Effector memory CD8-positive, alpha-beta T cell (primary cell): ENCODE results near the gene PKP2.
"Not testable (repeated sequence)": the region's sequence is repeated elsewhere in the genome, so short reads cannot be mapped to it uniquely, and the experiment has no call there.

Source experiments
- ATAC-seq: fragments of 150-1000 bp; cut with Tn5 transposase; replicated peaks from 2 replicates; pipeline ENCODE4 v1.10.0; 2021; ENCODE audit warnings: mild to moderate bottlenecking, moderate library complexity
- DNase-seq, 3 experiments: peaks; one replicate each; pipeline ENCODE4 v3.0.0; 2021
- H3K27ac Mint-ChIP-seq, 2 donors: one replicate each; pipeline ENCODE4 v1.8.0; 2022; ENCODE audit warnings: mild to moderate bottlenecking in 2 of 2, mixed read lengths in 2 of 2, moderate library complexity in 2 of 2
- H3K27me3 Mint-ChIP-seq, 2 donors: one replicate each; pipeline ENCODE4 v1.8.0; 2022; ENCODE audit warnings: mixed read lengths in 2 of 2
- H3K36me3 Mint-ChIP-seq: one replicate; pipeline ENCODE4 v1.8.0; 2022; ENCODE audit warnings: mild to moderate bottlenecking, moderate library complexity, mixed read lengths; ENCODE audit not compliant: insufficient read depth
- H3K4me1 Mint-ChIP-seq, 2 donors: one replicate each; pipeline ENCODE4 v1.8.0; 2022; ENCODE audit warnings: low read depth in 2 of 2, mixed read lengths in 2 of 2
- H3K4me3 Mint-ChIP-seq, 2 donors: one replicate each; pipeline ENCODE4 v1.8.0; 2022; ENCODE audit warnings: mild to moderate bottlenecking in 2 of 2, mixed read lengths in 2 of 2, moderate library complexity in 2 of 2
- H3K9me3 Mint-ChIP-seq, 2 donors: one replicate each; pipeline ENCODE4 v1.8.0; 2022; ENCODE audit warnings: mixed read lengths in 2 of 2

The PKP2 gene

DNA sequence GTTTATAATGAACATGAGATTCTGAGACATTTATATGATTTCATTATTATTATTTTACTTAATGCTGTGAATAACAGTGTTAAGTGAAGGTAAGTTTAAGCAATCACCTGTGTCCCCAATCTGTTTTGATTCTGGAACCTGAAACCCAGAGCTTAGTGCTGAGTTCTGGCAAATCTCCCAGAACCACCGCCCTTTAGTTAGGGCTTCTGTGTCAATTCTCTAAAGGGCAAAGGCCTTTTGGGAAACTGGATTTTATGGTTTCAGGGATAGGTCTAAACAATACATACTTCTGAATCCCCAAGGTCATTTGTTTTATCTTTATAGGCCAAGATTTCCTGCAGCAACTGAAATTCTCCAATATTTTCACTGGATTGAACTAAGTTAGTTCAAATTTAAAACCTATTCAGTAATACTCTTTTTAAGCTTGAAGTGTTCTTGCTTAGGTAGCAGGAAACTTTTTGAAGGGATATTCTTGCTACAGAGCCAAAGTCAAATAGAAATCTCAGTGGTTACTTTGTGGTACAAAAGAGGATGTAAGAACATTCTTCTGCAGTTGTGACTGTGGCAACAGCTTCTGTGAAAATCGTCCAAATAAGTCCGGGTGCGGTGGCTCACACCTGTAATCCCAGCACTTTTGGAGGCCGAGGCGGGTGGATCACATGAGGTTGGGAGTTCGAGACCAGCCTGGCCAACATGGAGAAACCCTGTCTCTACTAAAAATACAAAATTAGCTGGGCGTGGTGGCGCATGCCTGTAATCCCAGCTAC lies 10.0 kb upstream of the PKP2 start:
- Mint-ChIP-seq H3K27me3 (peaks cover 0 to 6% of the 10 kb centered on the region in 2 donors), H3K4me3 (no peak overlapping the region), H3K36me3 (no peaks in the 10 kb centered on the region), H3K4me1 (no peaks in the 10 kb centered on the region), H3K27ac (no peak overlapping the region), H3K9me3 (peaks cover 0 to 2% of the 10 kb centered on the region in 2 donors)
- no peak for DNase-seq
- no peak for ATAC-seq

DNA sequence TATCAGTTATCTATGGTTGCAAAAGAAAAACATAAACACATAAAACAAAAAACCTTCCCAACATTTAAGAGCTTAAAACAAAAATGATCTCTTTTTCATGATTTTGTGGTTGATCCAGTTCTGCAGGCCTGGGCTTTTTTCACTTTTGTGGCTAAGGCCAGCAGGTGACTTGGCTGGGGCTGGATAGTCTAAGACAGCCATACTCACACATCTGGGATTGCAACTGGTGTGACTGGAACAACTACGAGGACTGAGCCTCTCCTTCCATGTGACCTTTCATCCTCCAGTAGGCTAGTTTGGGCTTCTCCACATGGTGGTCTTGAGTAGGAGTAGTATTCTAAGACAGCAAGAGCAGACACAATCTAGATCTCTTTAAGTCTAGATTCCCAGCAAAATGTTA lies 7.2 kb upstream of the PKP2 start:
- Mint-ChIP-seq H3K27me3 (peaks cover 6 to 17% of the 10 kb centered on the region in 2 donors), H3K4me3 (no peak overlapping the region), H3K9me3 (peaks cover 0 to 2% of the 10 kb centered on the region in 2 donors), H3K27ac (no peak overlapping the region), H3K4me1 (no peaks in the 10 kb centered on the region), H3K36me3 (no peaks in the 10 kb centered on the region)
- no peak for ATAC-seq
- DNase-seq = no peak

DNA sequence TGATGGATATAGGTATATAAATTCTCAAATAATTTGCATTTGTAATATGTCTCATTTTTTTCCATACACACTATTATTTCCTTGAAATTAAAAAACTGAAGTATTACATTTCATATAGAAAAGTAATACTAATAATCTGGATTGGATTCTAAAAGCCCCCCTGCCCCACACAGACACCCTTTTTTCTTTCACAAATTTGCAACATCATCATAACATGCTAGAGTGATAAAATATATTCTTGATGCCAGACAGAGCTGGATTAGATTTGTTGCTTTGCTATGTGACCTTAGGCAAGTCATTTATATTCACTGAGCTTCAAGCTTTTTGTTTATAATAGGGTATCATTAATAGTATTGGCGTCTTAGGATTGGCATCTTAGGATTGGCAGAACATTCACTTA lies 6.7 kb upstream of the PKP2 start:
- peaks cover 0 to 2% of the 10 kb centered on the region in 2 donors for H3K9me3 Mint-ChIP-seq
- peaks cover 6 to 21% of the 10 kb centered on the region in 2 donors for H3K27me3 Mint-ChIP-seq
- no peaks in the 10 kb centered on the region for H3K36me3 Mint-ChIP-seq
- no peak overlapping the region for H3K27ac Mint-ChIP-seq
- no peaks in the 10 kb centered on the region for H3K4me1 Mint-ChIP-seq
- no peak for ATAC-seq
- H3K4me3 Mint-ChIP-seq = no peak overlapping the region
- no peak for DNase-seq

DNA sequence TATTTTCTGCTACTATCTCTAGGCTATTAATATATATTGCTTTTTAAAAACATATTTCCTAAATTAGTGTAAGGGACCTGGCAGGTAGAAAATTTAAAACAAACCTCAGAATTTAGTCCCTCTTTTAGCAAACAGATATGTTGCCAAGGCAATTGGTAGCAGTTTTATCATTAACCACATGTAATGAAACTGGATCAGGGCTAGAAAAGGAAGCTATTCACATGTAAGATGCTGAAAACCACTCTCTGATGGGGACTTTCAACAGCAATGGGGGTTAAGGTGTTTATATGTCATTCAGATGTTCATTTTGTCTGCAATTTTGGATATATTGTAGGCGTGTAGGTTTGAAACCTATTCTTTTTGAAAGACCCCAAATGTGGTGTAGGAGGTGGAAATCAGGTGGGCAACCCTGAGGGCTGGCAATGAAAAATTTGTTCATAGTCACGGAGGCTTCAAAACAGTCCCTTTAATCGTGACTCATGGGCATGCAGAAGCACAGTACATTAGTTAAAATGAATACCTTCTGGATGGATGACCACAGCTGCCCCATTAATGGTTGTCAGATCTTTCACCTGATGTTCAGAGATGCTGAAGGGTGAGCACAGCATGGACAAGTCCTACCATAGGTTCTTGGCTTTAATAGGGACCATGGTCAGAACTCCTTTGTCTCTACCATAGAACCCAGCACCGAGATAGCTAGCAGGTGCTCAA lies 5.9 kb upstream of the PKP2 start:
- peaks cover 7 to 30% of the 10 kb centered on the region in 2 donors for H3K27me3 Mint-ChIP-seq
- no peak overlapping the region for H3K4me3 Mint-ChIP-seq
- H3K9me3 Mint-ChIP-seq = peaks cover 0 to 2% of the 10 kb centered on the region in 2 donors
- no peak for DNase-seq
- no peaks in the 10 kb centered on the region for H3K36me3 Mint-ChIP-seq
- H3K4me1 Mint-ChIP-seq = no peaks in the 10 kb centered on the region
- no peak for ATAC-seq
- H3K27ac Mint-ChIP-seq = no peak overlapping the region

DNA sequence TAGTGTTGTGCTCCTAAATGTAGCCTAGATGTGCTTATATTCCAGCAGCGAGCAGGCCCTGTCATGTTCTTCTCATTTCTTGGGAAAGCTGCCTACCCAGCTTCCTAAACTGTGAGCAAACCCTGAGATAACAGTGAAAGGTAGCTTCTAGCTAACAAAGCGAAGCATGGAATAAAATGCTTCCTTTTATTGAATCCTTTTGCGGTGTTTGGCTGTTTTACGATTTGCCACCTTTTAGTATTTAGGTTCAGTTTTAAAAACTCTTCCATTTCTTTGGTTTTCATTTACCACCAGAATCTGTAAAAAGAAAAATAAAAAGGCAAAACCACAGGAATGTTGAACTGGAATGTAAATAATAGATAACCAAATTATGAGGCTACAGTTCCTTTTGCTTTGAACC lies 5.0 kb upstream of the PKP2 start:
- DNase-seq (no peak), ATAC-seq (no peak)
- Mint-ChIP-seq H3K27ac (no peak overlapping the region), H3K36me3 (no peaks in the 10 kb centered on the region), H3K27me3 (peaks cover 10 to 36% of the 10 kb centered on the region in 2 donors), H3K4me3 (no peak overlapping the region), H3K4me1 (peaks cover 0 to 2% of the 10 kb centered on the region in 2 donors), H3K9me3 (peaks cover 0 to 2% of the 10 kb centered on the region in 2 donors)

DNA sequence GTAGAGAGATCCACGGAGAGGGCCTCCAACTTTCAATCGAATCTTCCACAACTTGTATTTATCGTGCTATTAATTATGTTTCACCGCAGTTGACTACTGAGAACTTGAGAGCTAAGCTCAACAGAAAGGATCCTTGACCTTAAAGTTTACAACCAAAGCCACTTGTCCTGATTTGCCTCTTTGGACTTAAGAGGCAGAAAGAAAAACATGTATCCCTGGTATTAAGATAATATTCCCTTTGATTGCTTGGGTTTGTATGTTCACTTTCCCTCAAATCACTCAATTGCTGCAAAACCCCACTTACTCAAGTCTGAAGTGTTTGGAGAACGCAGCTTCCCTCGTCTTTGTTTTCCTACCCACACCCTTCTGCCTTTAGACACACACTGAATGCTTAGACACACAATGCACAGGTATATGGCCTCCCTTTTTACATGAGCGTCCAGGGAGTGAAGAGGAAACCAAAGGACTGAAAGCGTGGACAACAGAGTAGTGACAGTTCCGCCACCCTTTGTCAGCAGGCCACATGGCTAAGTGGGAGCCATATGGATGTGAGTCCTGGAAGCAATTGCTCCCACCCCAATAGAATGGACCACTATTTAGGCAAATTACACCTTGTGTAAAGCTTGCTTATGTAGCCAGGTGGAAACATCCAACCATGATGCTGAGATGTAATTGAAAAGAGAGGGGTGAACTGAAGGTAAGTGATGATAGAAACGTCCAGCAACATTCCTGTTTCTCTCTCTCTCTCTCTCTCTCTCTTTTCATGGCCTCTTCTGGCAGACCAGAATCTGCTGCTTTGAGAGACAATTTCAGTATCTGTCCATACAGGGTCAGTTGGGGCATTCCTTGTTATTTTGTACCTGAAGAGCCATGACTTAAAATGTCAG lies 1.4 kb upstream of the PKP2 start:
- no peak for ATAC-seq
- Mint-ChIP-seq H3K27ac (no peak overlapping the region), H3K4me1 (peaks cover 7 to 13% of the 10 kb centered on the region in 2 donors)

DNA sequence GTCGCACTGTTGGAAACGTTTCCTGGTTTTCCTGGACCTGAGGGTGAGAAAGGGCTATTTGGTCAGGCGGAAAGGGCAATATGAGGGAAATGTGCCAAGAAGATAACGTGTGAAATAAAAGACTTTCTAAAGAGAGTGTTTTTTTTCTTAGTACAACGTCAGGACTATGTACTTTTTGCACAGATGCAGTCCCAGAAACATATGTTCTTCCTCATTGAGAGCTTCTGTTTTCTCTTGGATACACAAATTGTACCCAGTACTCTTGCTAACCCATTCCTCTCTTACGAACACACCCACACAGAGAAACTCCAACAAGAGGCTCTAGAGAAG lies 669 bp upstream of the PKP2 start:
- Mint-ChIP-seq H3K27ac (no peak overlapping the region), H3K36me3 (no peaks in the 10 kb centered on the region), H3K9me3 (no peaks in the 10 kb centered on the region), H3K4me1 (peaks cover 7 to 13% of the 10 kb centered on the region in 2 donors), H3K4me3 (peak overlapping the region; percentile 47 to 53), H3K27me3 (peaks cover 39 to 72% of the 10 kb centered on the region in 2 donors)
- ATAC-seq (no peak), DNase-seq (no peak)

More for the DNA sequence above, 1.4 kb upstream of the PKP2 start:
- DNase-seq = no peak
- H3K36me3 Mint-ChIP-seq = no peaks in the 10 kb centered on the region
- peaks cover 37 to 69% of the 10 kb centered on the region in 2 donors for H3K27me3 Mint-ChIP-seq
- H3K4me3 Mint-ChIP-seq = peak overlapping the region; percentile 47 to 53
- H3K9me3 Mint-ChIP-seq = no peaks in the 10 kb centered on the region

DNA sequence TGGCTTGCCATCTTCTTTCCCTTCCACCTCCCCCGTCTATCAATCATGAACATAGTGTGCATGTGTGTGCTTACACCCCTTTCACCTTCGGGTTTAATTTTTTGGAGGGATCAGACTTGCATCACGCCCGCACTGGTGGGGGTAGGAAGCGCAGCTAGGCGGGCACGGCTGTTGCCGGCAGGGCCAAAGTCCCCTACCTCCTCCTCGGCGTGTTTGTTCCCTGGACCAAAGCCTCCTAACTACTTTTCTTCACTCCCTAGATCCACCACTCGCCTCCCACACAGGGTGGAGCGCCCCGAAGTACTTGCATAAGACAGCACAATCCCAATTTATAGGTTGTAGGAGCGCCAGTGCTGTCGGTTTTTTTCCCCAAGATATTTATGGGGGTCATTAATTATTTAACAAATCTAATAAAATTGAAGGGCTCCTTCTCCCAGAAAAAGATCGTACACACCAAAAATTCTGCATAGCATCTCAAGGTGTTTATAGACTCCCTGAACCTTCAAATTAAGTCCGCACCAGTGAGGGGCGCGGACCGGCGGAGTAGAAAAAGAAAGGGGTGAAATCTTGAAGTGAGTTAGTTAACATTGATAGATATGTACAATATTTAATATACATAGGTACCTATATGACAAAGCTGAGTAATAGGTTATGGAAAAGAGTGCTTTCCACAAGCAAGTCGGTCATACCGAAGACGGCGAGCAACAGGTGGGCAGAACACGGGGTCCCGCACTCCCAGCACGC lies 717 bp downstream of the PKP2 start:
- Mint-ChIP-seq H3K27ac (no peak overlapping the region), H3K4me3 (peak overlapping the region; percentile 78 to 79), H3K27me3 (peaks cover 46 to 79% of the 10 kb centered on the region in 2 donors), H3K9me3 (no peaks in the 10 kb centered on the region), H3K4me1 (peaks cover 7 to 13% of the 10 kb centered on the region in 2 donors), H3K36me3 (no peaks in the 10 kb centered on the region)
- no peak for DNase-seq
- ATAC-seq = no peak

DNA sequence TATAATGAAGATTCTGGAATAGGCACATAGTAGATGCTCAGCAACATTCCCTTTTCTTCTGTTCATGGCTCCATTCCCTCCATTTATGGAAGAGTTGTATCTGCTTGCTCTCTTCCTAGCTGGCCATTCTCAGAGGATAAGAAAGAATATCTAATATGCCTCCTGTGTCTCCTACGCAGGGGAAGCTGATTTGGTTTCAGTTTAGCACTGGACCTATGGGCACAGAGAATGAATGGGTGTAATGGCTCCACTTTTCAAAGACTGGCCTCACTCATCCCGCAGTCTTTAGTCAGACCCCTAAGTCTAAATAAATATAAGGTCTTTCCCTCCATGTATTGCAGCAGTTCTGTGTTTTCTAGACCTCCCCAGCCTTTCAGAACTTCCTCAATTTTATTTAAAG lies 2.0 kb downstream of the PKP2 start:
- DNase-seq = no peak
- Mint-ChIP-seq H3K9me3 (no peaks in the 10 kb centered on the region), H3K36me3 (no peaks in the 10 kb centered on the region), H3K27me3 (peaks cover 46 to 72% of the 10 kb centered on the region in 2 donors), H3K4me3 (no peak overlapping the region), H3K27ac (no peak overlapping the region), H3K4me1 (peaks cover 7 to 13% of the 10 kb centered on the region in 2 donors)
- no peak for ATAC-seq

DNA sequence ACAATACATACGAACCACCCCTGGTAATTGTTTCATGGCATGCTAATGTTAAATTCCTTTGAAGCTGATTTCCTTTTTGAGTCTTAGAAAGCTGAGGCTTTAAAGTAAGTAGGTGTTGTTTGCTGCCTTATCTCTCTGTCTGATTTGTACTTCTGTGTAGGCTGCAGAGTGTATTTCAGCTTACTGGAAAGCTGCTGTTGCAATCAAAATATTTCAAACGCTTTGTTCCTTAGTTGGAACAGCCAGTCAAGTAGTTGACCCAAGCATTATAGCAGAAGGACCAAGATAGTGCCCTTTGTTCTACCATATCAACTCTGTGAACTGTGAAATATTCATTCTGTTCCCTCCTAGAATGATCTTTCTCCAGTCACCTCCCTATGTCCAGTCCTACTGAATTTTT lies 3.1 kb downstream of the PKP2 start:
- ATAC-seq (no peak), DNase-seq (no peak)
- H3K4me1 Mint-ChIP-seq = peaks cover 7 to 13% of the 10 kb centered on the region in 2 donors
- no peak overlapping the region for H3K4me3 Mint-ChIP-seq
- H3K9me3 Mint-ChIP-seq = no peaks in the 10 kb centered on the region
- no peaks in the 10 kb centered on the region for H3K36me3 Mint-ChIP-seq
- no peak overlapping the region for H3K27ac Mint-ChIP-seq
- H3K27me3 Mint-ChIP-seq = peaks cover 46 to 74% of the 10 kb centered on the region in 2 donors

DNA sequence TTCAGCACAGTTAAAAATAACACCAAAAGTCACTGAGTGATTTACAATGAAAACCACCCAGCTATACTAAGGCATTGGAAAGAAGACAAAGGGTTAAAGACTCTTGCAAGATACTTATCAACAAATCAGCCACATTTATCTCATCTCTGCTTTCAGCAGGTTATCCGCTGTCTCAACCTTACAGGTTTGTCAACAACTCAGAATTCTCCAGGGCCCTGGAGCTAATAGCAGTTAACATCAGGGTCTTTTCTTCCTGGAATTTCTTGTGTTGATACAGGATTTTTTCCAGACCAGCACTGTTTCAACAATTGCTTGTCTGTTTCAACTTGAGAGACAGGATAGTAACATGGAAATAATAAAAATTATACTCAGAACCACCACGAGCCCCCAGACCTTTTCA lies 3.5 kb downstream of the PKP2 start:
- no peaks in the 10 kb centered on the region for H3K36me3 Mint-ChIP-seq
- peaks cover 7 to 13% of the 10 kb centered on the region in 2 donors for H3K4me1 Mint-ChIP-seq
- DNase-seq (no peak), ATAC-seq (no peak)
- H3K27me3 Mint-ChIP-seq = peaks cover 46 to 71% of the 10 kb centered on the region in 2 donors
- H3K27ac Mint-ChIP-seq = no peak overlapping the region
- no peaks in the 10 kb centered on the region for H3K9me3 Mint-ChIP-seq
- no peak overlapping the region for H3K4me3 Mint-ChIP-seq

DNA sequence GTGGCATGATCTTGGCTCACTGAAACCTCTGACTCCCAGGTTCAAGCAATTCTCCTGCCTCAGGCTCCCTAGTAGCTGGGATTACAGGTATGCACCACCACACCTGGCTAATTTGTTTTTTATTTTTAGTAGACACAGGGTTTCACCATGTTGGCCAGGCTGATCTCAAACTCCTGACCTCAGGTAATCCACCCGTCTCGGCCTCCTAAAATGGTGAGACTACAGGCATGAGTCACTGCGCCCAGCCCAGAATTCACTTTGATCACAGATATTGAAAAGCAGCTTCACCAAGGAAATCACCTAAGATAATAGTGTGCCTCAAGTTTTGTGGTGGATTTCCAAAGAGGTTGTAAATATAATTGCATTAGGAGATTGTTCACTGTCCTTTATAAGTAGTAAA lies 4.2 kb downstream of the PKP2 start:
- Mint-ChIP-seq H3K4me1 (peaks cover 7 to 13% of the 10 kb centered on the region in 2 donors), H3K27me3 (peaks cover 40 to 64% of the 10 kb centered on the region in 2 donors)
- H3K27ac Mint-ChIP-seq, ATAC-seq, H3K36me3 Mint-ChIP-seq, DNase-seq, H3K4me3 Mint-ChIP-seq, H3K9me3 Mint-ChIP-seq: not testable (repeated sequence)

DNA sequence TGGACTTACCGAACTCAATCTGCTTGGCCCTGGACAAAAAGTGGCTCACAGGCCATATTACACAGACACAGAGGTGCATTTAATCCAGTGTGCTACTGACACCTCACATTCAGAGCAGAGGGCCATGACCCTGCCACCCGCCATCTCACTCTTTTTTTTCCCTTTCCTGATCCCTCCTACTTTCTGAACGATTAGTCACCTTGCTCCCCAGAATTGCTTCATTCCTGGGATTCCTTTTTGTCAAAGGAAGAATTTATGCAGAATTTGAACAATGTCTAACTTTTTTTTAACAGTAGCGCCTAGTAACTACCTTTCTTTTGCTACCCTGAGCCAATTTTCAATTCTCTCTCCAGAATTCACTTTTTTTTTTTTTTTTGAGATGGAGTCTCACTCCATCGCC lies 4.6 kb downstream of the PKP2 start:
- peaks cover 36 to 60% of the 10 kb centered on the region in 2 donors for H3K27me3 Mint-ChIP-seq

More for the DNA sequence above, 4.6 kb downstream of the PKP2 start:
- Mint-ChIP-seq H3K36me3 (no peaks in the 10 kb centered on the region), H3K27ac (no peak overlapping the region), H3K9me3 (no peaks in the 10 kb centered on the region), H3K4me3 (no peak overlapping the region), H3K4me1 (peaks cover 7 to 11% of the 10 kb centered on the region in 2 donors)
- no peak for DNase-seq
- no peak for ATAC-seq
